ENCODE measurements around the gene RITA1.

DNA sequence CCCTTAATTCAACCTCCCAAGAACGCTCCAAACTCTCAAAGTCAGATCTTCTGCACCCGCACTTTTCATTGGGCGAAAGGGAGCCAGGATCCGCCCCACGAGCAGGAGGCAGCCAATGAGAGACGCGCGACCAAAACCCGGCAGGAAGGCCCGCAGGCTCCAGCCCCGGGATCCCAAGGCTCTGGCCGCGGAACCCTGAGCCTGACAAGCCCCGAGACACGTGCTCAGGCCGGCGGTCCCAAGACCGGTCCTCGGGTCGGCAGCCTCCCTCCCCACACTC, 681 bp upstream of the RITA1 start:
- TF ChIP-seq POLR2A (IDR thresholded peaks at IDR 0.05; ENCODE audit: low read length) (no peak), GATA1 (IDR thresholded peaks at IDR 0.05; ENCODE audit: low read depth, low read length) (no peak)

Measured in erythroblast (primary cell).